Pancreas (tissue), 10 donors: Measurements from ENCODE around the gene PSMD5. TPM values are rescaled to one million over a fixed set of nuclear protein-coding genes. Genes with fewer than 3 reads are reported as not detected.

Source experiments
- ATAC-seq, 4 donors: fragments of 200-7000 bp; cut with Tn5 transposase; one replicate each; pipeline versions ENCODE4 v1.8.0 to v1.9.1; 2020; ENCODE audit warnings: mild to moderate bottlenecking in 4 of 4, moderate library complexity in 4 of 4
- DNase-seq, 6 donors: peaks; one replicate each; pipeline ENCODE4 v3.0.0-alpha.2; 2020
- FAIRE-seq: peaks from 2 replicates; lab custom pipeline; 2012; peaks lifted over from hg19 to GRCh38; lab: Jason Lieb, UNC
- H3K27ac ChIP-seq, 4 donors: fragments of 200-600 bp; sonication (generic); 1 replicate in 3 of 4; 2 replicates in 1 of 4; pipeline versions ENCODE4 v1.5.0 to v1.8.0; 2020
- H3K27me3 ChIP-seq, 4 donors: fragments of 200-600 bp; one replicate each; pipeline ENCODE4 v1.8.0; 2021
- H3K36me3 ChIP-seq, 3 donors: fragments of 200-600 bp; sonication (generic) in 1 of 3; one replicate each; pipeline versions ENCODE4 v1.5.0 to v1.8.0; 2020 to 2021
- H3K4me1 ChIP-seq, 3 donors: fragments of 200-600 bp; one replicate each; pipeline ENCODE4 v1.8.0; 2021
- H3K4me3 ChIP-seq, 4 donors: fragments of 200-600 bp; sonication (generic) in 2 of 4; one replicate each; pipeline versions ENCODE4 v1.5.0 to v1.8.0; 2020 to 2021
- H3K9me3 ChIP-seq, 4 donors: fragments of 200-600 bp; one replicate each; pipeline ENCODE4 v1.8.0; 2021
- CTCF ChIP-seq, 4 donors: fragments of 200-600 bp; sonication (generic) in 3 of 4; IDR thresholded peaks; one replicate each; pipeline versions ENCODE4 v1.5.0 to v1.8.0; 2021; ENCODE audit warnings: antibody characterized with exemption in 4 of 4
- WGBS, 2 donors: extraction: QIAGEN DNeasy Blood & Tissue Kit; methylation state at CpG; one replicate each; pipeline ENCODE4 v1.1.7; 2013; 5-methylcytosine and 5-hydroxymethylcytosine counted together
- intact Hi-C, 3 donors: fragments of 100-400 bp; cut with DNase I; formaldehyde crosslinking; loops; one replicate each; pipeline versions ENCODE4 v1.11.1 to v1.14.2; 2022
- polyA plus RNA-seq, 2 donors: library from polyadenylated mRNA; stranded (reverse); fragments of 200-250 nt; gene quantifications; one replicate each; pipeline ENCODE4 v1.2.3, GENCODE V29; 2013
- total RNA-seq, 6 donors: library from RNA; stranded (reverse); fragmentation: NEBNext Ultra II Directional in 4 of 6; extraction: Animal tissue kit (Norgen Biotek cat#: 25700) in 4 of 6; gene quantifications; one replicate each; pipeline versions ENCODE4 v1.2.1 to v1.2.4, GENCODE V29; 2021 to 2023
- donor health status: healthy with polysubstance abuse.
- donor health status: DM: no; HTN: no; CAD: no; lungs with moderate emphysema.
- donor health status: DM: no; HTN: no; CAD: no.
- donor health status: control.
- donor health status: control.
- donor health status: Bipolar disorder and iron deficiency.
- donor health status: DM: yes; HTN: yes; CAD: no.
- donor health status: DM: no; HTN: no; CAD: no.
- donor health status: DM: no; HTN: no; CAD: no.
- donor health status: DM: yes; HTN: yes; CAD: no.

PSMD5 gene
- total and polyA plus RNA-seq, 8 donors, result 5.8 to 33.0 (median 20.7) TPM

DNA sequence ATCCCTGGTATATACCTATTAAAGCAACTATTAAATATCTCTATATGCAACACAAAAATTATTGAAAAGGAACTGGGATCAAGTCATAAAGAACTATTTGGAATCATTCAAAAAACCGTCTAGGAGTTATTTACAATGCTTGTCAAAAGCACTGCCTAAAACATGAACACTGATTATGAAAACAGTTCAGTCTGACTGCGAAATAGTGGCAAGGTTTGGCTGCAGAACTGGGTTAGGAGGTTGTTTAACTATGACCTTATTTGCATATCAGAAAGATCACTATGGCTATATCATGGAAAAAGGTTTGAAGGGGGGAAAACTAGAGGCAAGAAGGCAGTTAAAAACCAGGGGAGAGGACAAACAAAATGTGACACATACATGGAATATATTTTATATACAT is 61.5 kb downstream of the PSMD5 start:
- FAIRE-seq, result no peak
- ATAC-seq, result no peak
- no peak overlapping the region for H3K4me3 ChIP-seq
- peaks cover 0 to 5% (median 1%) of the 10 kb centered on the region in 3 donors for H3K36me3 ChIP-seq
- WGBS, 2 donors, result 45 to 48% methylated on average over 2 of the region's 2 CpGs
- peaks cover 0 to 15% (median 14%) of the 10 kb centered on the region in 3 donors for H3K4me1 ChIP-seq
- no peaks in the 10 kb centered on the region for H3K27me3 ChIP-seq
- intact Hi-C loops, result no loop called here
- no peaks in the 10 kb centered on the region for H3K9me3 ChIP-seq
- H3K27ac ChIP-seq, result no peak overlapping the region
- no peak for TF ChIP-seq CTCF (IDR thresholded peaks at IDR 0.05)
- no peak for DNase-seq

DNA sequence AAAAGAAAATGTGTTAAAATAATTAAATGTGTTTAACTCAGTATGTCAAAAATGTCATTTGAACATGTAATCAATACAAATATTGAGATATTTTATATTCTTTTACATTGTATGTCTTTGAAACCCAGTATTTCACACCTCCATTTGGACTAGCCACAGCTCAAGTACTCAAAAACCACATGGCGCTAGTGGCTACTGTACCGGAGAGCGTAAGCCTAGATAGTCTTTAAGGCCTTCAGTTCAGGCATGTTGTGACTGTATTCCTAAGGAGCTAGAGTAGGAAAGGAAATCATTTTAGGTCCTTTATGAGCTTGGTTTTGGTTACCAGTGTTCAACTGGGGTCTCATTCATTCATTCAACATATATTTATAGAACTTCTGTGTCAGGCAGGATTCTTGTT is 62.4 kb downstream of the PSMD5 start:
- H3K27me3 ChIP-seq, result no peaks in the 10 kb centered on the region
- intact Hi-C loops, result no loop called here
- 94 to 95% methylated on average over 3 of the region's 3 CpGs for WGBS, 2 donors
- ATAC-seq, result no peak
- FAIRE-seq, result no peak
- TF ChIP-seq CTCF (IDR thresholded peaks at IDR 0.05), result no peak
- DNase-seq, result no peak
- H3K4me3 ChIP-seq, result no peak overlapping the region
- peaks cover 0 to 8% (median 5%) of the 10 kb centered on the region in 3 donors for H3K36me3 ChIP-seq
- no peaks in the 10 kb centered on the region for H3K9me3 ChIP-seq
- H3K4me1 ChIP-seq, result peaks cover 0 to 15% (median 14%) of the 10 kb centered on the region in 3 donors
- H3K27ac ChIP-seq, result no peak overlapping the region

DNA sequence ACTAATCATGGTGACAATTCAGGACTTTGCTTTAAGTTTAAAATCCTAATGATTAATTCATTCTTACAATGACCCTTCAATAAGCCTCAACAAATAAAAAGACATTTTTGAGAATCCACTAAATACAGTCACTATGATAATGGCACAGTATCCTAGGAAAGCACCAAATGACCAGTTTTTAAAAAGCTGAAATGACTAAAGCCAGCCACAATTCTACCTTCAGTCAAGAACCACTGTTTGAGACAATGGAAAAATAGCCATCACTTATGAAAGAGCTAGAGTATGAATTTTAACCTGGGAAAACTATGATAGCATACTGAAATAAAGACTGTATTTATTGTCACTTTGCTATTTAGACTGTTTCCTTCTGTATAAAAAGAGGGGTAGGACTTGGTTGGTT is 63.5 kb downstream of the PSMD5 start:
- Histone ChIP-seq H3K4me3 (no peak overlapping the region), H3K9me3 (no peaks in the 10 kb centered on the region), H3K27me3 (no peaks in the 10 kb centered on the region), H3K36me3 (peaks cover 0 to 8% (median 5%) of the 10 kb centered on the region in 3 donors), H3K27ac (peak overlapping the region in 2 of 4 donors; percentile 2 to 32), H3K4me1 (peaks cover 0 to 15% (median 14%) of the 10 kb centered on the region in 3 donors)
- DNase-seq (no peak), FAIRE-seq (no peak), ATAC-seq (no peak)
- TF ChIP-seq CTCF (IDR thresholded peaks at IDR 0.05), result no peak
- intact Hi-C loops, result no loop called here

DNA sequence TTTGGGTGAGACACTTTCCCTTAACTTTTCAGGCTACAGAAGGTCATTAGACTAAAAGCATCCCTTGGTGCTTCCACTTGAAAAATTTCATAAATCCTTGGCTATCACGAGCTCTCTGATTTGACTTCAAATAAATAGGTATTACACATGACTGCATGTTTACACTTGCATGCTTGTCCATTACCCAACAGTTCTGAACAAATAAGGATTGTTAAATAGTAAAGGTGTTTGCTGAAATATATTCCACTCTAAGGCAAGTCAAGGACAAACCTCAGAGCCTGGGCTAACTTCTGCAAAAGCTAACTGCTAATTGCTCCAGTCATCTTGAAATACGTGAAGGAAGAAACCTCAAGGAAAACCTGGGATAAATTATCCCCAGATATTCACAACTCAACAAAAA is 64.0 kb downstream of the PSMD5 start:
- TF ChIP-seq CTCF (IDR thresholded peaks at IDR 0.05), result no peak
- intact Hi-C loops, result no loop called here
- ATAC-seq (peak; percentile 87 to 92 (median 90)), FAIRE-seq (no peak), DNase-seq (peak in 1 of 6 donors; percentile 19)
- WGBS, 2 donors, result 10 to 11% methylated on average over 2 of the region's 2 CpGs
- no peaks in the 10 kb centered on the region for H3K27me3 ChIP-seq
- H3K4me1 ChIP-seq, result peaks cover 0 to 15% (median 14%) of the 10 kb centered on the region in 3 donors
- H3K36me3 ChIP-seq, result peaks cover 0 to 8% (median 5%) of the 10 kb centered on the region in 3 donors
- peak overlapping the region in 2 of 4 donors; percentile 2 to 32 for H3K27ac ChIP-seq
- no peaks in the 10 kb centered on the region for H3K9me3 ChIP-seq
- H3K4me3 ChIP-seq, result no peak overlapping the region

GRCh38 chr9:120777229-120777628 is 65.5 kb downstream of the PSMD5 start:
- DNase-seq, result no peak
- TF ChIP-seq CTCF (IDR thresholded peaks at IDR 0.05), result no peak
- Histone ChIP-seq H3K36me3 (peaks cover 0 to 8% (median 5%) of the 10 kb centered on the region in 3 donors), H3K4me1 (peaks cover 0 to 15% (median 14%) of the 10 kb centered on the region in 3 donors), H3K9me3 (no peaks in the 10 kb centered on the region), H3K27me3 (no peaks in the 10 kb centered on the region), H3K4me3 (no peak overlapping the region), H3K27ac (no peak overlapping the region)
- ATAC-seq, result no peak
- 92 to 96% methylated on average over 5 of the region's 5 CpGs for WGBS, 2 donors
- intact Hi-C loops, result no loop called here
- FAIRE-seq, result no peak
